ENCODE results near the gene CRAT. TPM values are rescaled to one million over a fixed set of nuclear protein-coding genes. Genes with fewer than 3 reads are reported as not detected.

Gene CRAT
- polyA plus RNA-seq, 1 donor (not counting 4 experiments of a cell fraction or from before 2014, with no cell fraction given) = 6.5 TPM

GRCh38 chr9:129149442-129149841, 38.8 kb upstream of the CRAT start:
- no peak for TF ChIP-seq CTCF (optimal IDR thresholded peaks at IDR 0.05 in 1 of 3, IDR thresholded peaks at IDR 0.05 in 1 of 3, conservative IDR thresholded peaks at IDR 0.05 in 1 of 3; ENCODE audit: extremely low read depth in 1 of 3, insufficient read depth in 2 of 3, low read length in 3 of 3)
- no peak for TF ChIP-seq EZH2 (IDR thresholded peaks at IDR 0.05; ENCODE audit: low read length)
- Histone ChIP-seq H4K20me1 (ENCODE audit: control insufficient read depth, extremely low read depth, insufficient read depth, low read length) (no peaks in the 10 kb centered on the region), H3K27ac (ENCODE audit: control insufficient read depth, insufficient read depth, low read length) (no peak overlapping the region), H3K4me1 (ENCODE audit: control insufficient read depth, extremely low read depth, insufficient read depth, low read length) (no peaks in the 10 kb centered on the region), H3K9ac (ENCODE audit: control insufficient read depth, extremely low read depth, insufficient read depth, low read length) (no peak overlapping the region), H3K9me3 (ENCODE audit: control insufficient read depth, low read depth, low read length) (no peaks in the 10 kb centered on the region), H3K4me3 (ENCODE audit: control insufficient read depth in 2 of 3, extremely low read depth in 1 of 3, insufficient read depth in 2 of 3, low read depth in 1 of 3, low read length in 3 of 3) (no peak overlapping the region), H3K27me3 (ENCODE audit: control insufficient read depth, extremely low read depth, insufficient read depth, low read length) (no peaks in the 10 kb centered on the region), H3K4me2 (ENCODE audit: control insufficient read depth, extremely low read depth, insufficient read depth, low read depth, low read length) (no peak overlapping the region), H3K9me1 (ENCODE audit: control insufficient read depth, extremely low read depth, insufficient read depth, low read length) (no peaks in the 10 kb centered on the region), H3K36me3 (ENCODE audit: control insufficient read depth in 2 of 2, extremely low read depth in 1 of 2, insufficient read depth in 2 of 2, low read length in 2 of 2) (peaks cover 12 to 18% of the 10 kb centered on the region in 2 experiments), H3K79me2 (ENCODE audit: control insufficient read depth, insufficient read depth, low read length) (no peaks in the 10 kb centered on the region), H2AFZ (ENCODE audit: control insufficient read depth, low read length) (no peak overlapping the region)
- dilution Hi-C loops (cut with MboI; ENCODE audit: extremely low pct_ligation_motif_present, low sequenced_read_pairs) = no loop called here
- DNase-seq (ENCODE audit: low read depth, low spot score) (no peak), FAIRE-seq (no peak)

DNA sequence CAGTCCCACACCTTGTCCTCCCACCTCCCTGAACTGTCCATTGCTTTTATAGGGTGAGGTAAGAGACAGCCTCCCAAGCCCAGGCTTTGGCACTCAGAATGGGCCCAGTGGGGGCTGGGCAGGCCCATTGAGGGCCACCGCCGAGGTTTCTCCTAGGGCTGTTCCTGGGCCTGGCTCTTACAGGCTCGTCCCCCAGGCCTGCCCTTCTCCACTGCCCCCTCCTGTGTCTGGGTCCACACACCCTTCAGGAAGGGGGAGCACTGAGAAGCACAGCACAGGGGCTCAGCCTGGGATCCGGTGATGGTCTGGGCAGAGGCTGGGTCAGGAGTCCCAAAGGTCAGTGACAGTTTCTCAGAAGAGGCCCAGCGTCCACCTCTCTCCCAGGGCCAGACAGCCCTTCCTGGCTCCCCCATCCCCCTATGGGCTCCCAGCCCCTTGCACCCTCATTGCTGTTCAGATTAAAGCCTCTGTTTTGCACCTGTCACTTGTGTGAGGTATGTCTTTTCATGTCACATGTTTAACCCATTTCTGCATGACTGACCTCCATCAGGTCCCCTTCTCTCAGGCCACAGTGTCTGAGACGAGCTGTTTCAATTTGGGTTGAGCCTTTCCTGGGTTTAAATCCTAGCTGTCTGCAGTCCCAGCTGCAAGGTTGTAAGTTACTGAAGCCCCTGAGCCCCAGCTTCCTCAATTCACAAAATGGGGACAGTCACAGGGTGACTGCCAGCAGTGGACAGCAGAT, 38.0 kb upstream of the CRAT start:
- H3K36me3 ChIP-seq (ENCODE audit: control insufficient read depth in 2 of 2, extremely low read depth in 1 of 2, insufficient read depth in 2 of 2, low read length in 2 of 2) = peaks cover 15 to 25% of the 10 kb centered on the region in 2 experiments
- dilution Hi-C loops (cut with MboI; ENCODE audit: extremely low pct_ligation_motif_present, low sequenced_read_pairs) = no loop called here
- H3K4me1 ChIP-seq (ENCODE audit: control insufficient read depth, extremely low read depth, insufficient read depth, low read length) = no peaks in the 10 kb centered on the region

More for the DNA sequence above, 38.0 kb upstream of the CRAT start:
- H3K4me2 ChIP-seq (ENCODE audit: control insufficient read depth, extremely low read depth, insufficient read depth, low read depth, low read length) = no peak overlapping the region
- H3K27ac ChIP-seq (ENCODE audit: control insufficient read depth, insufficient read depth, low read length) = no peak overlapping the region
- H3K9me3 ChIP-seq (ENCODE audit: control insufficient read depth, low read depth, low read length) = no peaks in the 10 kb centered on the region
- H3K79me2 ChIP-seq (ENCODE audit: control insufficient read depth, insufficient read depth, low read length) = no peaks in the 10 kb centered on the region
- no peak for TF ChIP-seq EZH2 (IDR thresholded peaks at IDR 0.05; ENCODE audit: low read length)
- no peak for TF ChIP-seq CTCF (optimal IDR thresholded peaks at IDR 0.05 in 1 of 3, IDR thresholded peaks at IDR 0.05 in 1 of 3, conservative IDR thresholded peaks at IDR 0.05 in 1 of 3; ENCODE audit: extremely low read depth in 1 of 3, insufficient read depth in 2 of 3, low read length in 3 of 3)
- no peaks in the 10 kb centered on the region for H3K9me1 ChIP-seq (ENCODE audit: control insufficient read depth, extremely low read depth, insufficient read depth, low read length)
- H3K4me3 ChIP-seq (ENCODE audit: control insufficient read depth in 2 of 3, extremely low read depth in 1 of 3, insufficient read depth in 2 of 3, low read depth in 1 of 3, low read length in 3 of 3) = no peak overlapping the region
- no peaks in the 10 kb centered on the region for H4K20me1 ChIP-seq (ENCODE audit: control insufficient read depth, extremely low read depth, insufficient read depth, low read length)
- no peak overlapping the region for H3K9ac ChIP-seq (ENCODE audit: control insufficient read depth, extremely low read depth, insufficient read depth, low read length)
- H3K27me3 ChIP-seq (ENCODE audit: control insufficient read depth, extremely low read depth, insufficient read depth, low read length) = no peaks in the 10 kb centered on the region
- DNase-seq (ENCODE audit: low read depth, low spot score) (no peak), FAIRE-seq (no peak)
- no peak overlapping the region for H2AFZ ChIP-seq (ENCODE audit: control insufficient read depth, low read length)

All from keratinocyte (primary cell).